CD4-positive, alpha-beta T cell treated with Interleukin-2 at 100 ng/mL for 4 hours (primary cell): Measurements from ENCODE around the gene NUDT12.

ENCODE experiments used
- DNase-seq: peaks from one replicate; pipeline ENCODE4 v3.0.0-alpha.2; 2020; ENCODE audit warnings: low spot score

The NUDT12 gene

DNA sequence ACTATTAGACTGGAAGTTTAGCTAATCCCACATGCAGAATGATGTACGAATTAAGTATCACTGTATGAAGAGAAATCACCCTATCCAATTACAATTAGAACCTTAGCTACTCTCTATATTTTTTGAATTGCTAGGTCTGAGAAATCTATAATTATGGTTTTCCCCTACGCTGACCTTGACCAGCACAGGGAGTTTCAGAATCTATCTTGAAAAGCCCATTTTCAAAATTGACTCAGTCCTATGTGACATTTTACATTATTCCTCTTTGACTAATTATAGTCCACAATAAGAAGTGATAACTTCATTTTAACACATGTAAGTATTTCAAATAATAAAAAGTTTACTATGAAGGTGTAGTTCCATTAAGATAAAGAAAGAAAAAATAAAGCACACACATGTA, 21.5 kb downstream of the NUDT12 start:
- no peak for DNase-seq

DNA sequence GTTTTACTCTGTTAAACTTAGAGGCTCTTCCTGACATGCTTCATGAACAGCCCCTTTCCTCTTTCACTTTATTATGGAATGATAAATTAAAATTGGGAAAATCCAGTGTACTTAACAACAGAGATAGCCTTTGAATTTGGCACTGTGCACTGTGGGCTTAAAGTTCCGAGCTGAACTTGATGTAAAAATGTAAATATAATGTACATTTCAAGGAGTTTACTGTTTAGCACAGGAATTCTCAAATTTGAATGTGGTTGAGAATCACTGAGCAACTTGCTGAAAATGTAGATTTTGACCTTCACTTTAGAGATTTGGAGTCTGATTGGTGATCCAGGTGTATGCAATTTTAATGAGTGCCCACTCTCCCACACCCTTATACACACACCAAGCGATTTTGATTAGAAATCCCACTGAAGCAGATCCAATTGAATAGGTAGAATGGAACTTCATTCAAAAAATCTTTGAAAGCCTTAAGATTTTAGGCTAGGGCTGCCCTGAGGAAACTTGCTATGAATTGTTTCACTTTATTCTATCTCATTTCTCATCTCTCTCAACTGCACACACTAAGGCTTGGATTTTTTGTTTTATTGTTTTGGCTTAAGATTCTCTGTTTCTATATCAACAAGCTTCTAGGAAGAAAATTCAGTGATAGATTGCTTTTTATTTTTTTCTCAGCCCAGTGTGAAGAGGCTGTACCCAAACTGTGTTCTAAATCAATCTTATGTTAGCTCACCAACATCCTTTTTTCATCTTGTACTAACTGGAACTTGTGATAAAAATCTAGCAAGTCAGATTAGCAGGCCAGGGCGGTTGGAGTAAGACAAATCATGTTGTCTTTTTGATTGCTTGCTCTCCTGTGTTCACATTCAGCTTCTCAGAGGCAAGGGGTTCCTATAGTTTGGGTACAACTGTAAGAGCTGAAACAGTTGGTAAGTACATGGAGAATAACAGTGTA, 22.9 kb downstream of the NUDT12 start:
- no peak for DNase-seq

DNA sequence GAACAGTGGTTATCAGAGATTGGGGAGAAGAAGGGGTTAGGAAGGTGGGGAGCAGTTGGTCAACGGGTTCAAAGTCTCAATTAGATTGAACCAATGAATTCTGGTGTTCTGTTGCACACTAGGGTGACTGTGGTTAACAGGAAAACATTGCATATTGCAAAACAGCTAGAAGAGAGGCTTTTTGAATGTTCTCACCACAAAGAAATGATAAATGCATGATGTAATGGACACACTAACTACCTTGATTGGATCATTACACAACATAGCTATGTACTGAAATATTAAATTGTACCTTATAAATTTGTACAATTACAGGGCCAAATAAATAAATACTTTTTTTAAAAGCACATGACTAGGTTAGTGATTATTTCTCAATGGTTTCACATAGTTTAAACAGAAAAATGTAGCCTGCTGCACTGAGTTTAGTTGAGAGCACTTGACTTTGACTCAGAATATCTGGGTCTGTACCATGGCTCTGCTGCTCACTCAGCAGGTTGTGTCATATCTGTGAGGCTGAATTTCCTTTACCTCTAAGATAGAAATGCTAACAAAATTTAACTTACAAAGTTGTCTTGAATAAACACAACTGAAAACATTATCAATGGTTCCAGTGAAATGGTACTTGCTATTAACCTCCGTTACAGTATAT, 30.4 kb downstream of the NUDT12 start:
- no peak for DNase-seq

DNA sequence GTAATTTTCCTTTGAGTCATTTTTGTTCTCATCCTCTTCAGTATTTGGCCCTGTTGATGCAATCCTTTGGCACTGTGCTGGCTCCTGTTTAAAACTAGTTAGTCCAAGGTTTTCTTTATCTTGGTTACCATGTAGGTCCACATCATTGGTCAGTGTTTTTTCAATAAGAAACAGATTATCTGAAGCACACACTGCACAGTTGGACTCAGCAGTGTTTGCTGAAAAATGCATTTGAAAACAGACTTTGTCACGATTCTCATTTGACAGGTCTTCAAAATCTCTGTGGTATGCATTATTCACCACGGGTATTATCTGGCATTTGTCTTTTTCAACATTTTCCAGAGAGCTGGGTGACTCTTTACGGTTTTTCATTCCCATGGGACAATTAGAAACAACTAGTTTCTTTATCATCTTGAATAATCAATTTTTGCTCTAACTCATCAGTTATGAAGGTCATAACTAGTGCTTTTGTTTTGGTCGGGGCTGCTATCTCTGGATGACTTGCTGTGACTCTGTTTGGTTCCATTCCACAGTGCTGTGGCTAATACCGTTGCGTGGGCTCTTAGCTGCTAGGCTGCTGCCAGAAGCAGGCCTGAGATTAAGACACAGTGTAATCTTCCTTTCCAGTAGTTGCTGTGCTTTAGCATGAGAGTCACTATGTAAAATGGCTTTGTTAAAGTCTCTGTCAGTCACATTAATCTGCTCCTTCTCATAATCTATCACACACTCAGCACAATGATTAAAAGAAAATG, 36.2 kb downstream of the NUDT12 start:
- no peak for DNase-seq

- no peak for DNase-seq
Observed at GRCh38 chr5:103525361-103525760, 37.2 kb downstream of the NUDT12 start.

GRCh38 chr5:103523319-103523718, 39.3 kb downstream of the NUDT12 start:
- no peak for DNase-seq

- DNase-seq = no peak
Observed at GRCh38 chr5:103522586-103522985, 40.0 kb downstream of the NUDT12 start.

DNA sequence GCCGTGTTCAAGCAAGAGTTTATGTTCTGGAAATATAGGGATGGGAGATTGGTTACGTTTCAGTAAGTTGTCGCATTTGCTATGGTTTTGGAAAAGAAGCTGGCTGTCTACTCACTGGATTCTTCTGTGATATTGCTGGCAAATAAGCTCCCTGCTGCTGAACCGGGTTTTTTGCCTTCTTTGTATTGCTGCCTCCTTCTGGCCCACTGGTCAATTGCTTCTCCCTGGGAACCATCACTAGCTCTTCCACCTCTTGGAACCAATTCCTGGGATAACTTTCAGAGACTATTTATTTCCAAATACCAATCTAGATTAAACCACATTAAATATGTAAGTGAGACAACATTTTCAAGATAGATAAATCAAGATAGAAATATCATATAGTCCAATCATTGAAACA, 43.0 kb downstream of the NUDT12 start:
- DNase-seq = no peak

DNA sequence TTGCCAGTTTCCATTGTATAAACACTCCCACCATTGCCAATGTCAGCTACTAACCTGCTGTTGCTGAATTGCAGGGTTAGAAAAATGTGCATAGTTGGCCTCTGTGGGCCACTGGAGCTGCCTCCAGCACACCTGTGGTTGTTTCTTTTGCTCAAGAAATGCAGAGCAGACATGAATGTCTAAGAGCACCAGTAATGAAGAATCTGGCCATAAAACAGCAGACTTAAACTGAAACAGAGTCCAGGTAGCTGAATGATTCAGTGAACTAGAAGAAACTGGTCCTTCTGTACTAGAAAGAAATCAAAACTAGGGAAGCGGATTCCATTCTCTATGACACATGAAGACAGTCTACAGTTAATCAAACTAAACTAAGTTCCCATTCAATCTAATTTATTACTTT, 48.2 kb downstream of the NUDT12 start:
- no peak for DNase-seq

- no peak for DNase-seq
Observed at GRCh38 chr5:103513701-103514100, 48.9 kb downstream of the NUDT12 start.

DNA sequence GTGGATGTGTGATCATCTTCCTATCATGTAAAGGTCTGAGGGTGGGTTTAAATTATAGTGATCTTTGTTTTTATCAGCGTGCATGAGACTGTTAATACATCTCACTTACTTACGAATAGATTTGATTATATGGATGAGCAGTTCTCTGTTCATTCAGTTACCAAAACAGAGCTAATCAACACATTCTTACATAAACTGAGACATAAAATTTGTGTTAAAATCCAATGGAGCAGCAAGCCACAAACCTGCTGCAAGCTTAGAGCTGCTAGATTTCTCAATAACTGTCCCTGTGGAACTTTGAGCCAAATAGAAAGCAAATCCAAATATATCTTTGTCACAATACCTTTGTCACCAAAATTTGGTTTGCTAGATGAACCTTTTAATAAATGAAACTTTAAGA, 50.1 kb downstream of the NUDT12 start:
- no peak for DNase-seq

DNA sequence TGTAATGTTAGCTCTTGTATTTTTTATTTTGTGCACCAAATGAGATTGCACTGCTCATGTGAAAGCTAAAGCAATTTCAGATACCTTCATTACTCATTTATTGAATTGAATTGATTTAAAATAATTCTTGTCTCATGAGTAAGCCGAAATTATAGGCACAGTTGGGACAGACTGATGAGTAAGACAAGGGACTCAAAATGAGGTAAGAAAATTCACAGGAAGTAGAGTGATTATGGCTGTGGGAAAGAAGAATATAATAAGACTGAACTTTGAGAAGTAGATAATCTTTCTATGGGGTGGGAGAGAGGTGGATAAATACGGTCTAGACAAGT, 51.1 kb downstream of the NUDT12 start:
- DNase-seq = no peak

DNA sequence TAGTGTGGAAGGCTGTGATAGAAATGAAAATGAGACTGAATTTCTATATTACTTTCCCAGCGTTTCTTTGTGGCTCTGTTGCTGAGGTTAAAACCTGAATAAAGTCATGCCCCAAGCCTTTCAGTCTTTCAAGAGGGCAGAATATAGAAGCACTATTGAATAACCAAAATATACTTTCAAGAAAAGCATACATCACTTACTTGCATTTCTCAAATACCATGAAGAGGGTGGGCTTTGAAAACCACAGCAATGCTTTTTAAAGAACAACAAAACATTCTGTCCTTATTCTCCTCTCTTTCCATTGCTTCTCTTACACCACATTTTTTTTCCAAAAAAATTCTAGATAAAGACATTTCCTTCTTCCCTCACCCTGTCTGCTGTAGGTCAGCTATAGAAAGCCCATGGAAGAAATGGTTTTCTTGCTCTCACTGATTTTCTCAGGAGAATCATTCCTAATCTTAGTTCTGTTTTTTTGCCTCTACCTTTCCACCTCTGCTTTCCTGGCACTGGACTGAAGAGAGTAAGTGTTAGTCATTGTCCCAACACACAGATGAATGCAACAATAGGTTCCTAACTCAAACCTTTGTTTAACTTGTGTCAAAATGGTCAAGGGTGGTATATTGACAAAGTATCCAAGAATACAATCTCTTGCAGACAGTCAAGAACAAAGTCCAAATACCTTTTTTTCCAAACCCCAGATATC, 51.6 kb downstream of the NUDT12 start:
- no peak for DNase-seq

DNA sequence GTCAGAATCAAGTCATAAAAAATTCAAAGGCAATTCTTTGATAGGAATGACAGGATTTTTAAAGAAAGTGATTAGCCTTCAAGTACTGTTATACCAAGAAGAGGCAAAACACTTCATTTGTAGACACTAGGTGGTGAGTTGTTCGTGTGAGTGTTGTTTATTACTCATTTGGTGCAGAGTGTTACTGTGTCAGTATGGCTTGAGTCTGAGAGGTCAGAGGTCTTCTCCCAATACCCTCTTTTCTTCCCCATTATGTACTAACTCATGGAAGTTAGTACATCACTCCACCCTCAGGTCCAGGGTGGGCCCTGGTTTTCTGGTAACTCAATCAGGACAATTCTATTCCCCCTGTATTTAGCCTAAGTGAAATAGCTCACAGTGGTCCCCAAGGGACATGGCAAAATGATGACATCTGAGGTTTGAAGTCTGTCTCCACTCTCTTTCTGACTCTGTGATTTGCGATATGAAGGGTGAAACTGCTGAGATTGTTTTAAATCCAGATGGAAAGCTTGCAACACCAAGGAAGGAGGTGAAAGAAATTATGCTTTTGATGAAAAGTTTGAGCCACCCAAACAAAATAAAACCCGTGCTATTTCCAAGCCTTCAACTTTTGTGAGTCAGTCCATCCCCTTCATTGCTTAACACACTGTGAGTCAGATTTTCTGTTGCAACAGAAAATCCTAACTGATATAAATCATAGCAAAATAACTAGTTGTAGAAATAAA, 56.8 kb downstream of the NUDT12 start:
- DNase-seq = no peak

DNA sequence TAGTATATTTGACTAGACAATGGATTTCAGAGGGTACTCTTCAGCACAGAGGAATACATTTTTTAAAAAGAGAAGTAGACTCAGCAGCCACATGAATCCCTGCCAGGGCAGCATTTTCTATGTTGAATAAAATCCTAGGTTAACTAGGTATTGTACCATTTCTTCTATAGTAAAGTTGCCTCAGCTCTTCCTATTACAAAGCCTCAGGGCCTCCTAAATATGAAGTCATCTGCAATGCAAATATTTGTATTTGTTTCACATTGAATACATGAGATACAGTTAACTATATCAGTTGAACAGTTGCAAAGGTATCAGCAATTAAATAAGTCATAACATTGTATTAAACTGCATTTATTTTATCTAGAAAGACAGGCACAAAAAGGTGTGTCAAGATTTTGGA, 59.5 kb downstream of the NUDT12 start:
- no peak for DNase-seq

GRCh38 chr5:103502662-103503061, 59.9 kb downstream of the NUDT12 start:
- DNase-seq = no peak
